NCI-H1436 (cell line): Measurements from ENCODE around the gene PTK6.
"Not testable (repeated sequence)": the region's sequence is repeated elsewhere in the genome, so short reads cannot be mapped to it uniquely, and the experiment has no call there.

Source experiments
- DNase-seq: peaks from one replicate; lab custom pipeline; 2025; lab: John Stamatoyannopoulos, UW

The PTK6 gene

GRCh38 chr20:63536997-63537524 is at the start of gene PTK6:
Gene PTK6 (minus strand): TSS chr20:63537376. CDS start chr20:63537314, 62 bp downstream.
- no peak for DNase-seq

GRCh38 chr20:63586797-63587196 is 49.6 kb upstream of the PTK6 start:
- DNase-seq = no peak

- no peak for DNase-seq
Observed at GRCh38 chr20:63585616-63586565, 48.7 kb upstream of the PTK6 start.

- DNase-seq = no peak
Observed at GRCh38 chr20:63582382-63583063, 45.3 kb upstream of the PTK6 start.

GRCh38 chr20:63580796-63581461 is 43.8 kb upstream of the PTK6 start:
- DNase-seq = peak; percentile 46

GRCh38 chr20:63579017-63579694 is 42.0 kb upstream of the PTK6 start:
- DNase-seq = no peak

GRCh38 chr20:63578224-63579016 is 41.2 kb upstream of the PTK6 start:
- DNase-seq = peak; percentile 4

GRCh38 chr20:63577317-63577894 is 40.2 kb upstream of the PTK6 start:
- DNase-seq = no peak

GRCh38 chr20:63576311-63576710 is 39.1 kb upstream of the PTK6 start:
- no peak for DNase-seq

GRCh38 chr20:63574829-63575743 is 37.9 kb upstream of the PTK6 start:
- no peak for DNase-seq

GRCh38 chr20:63574156-63574828 is 37.1 kb upstream of the PTK6 start, which contains the start of gene HELZ2:
Gene HELZ2 (minus strand): TSS chr20:63574239. CDS start chr20:63572385, 1,854 bp downstream.
- DNase-seq = peak; percentile 43

GRCh38 chr20:63573647-63574131 is 36.5 kb upstream of the PTK6 start:
- DNase-seq = no peak

GRCh38 chr20:63572788-63573646 is 35.8 kb upstream of the PTK6 start:
- no peak for DNase-seq

- DNase-seq = no peak
Observed at GRCh38 chr20:63572071-63572787, 35.1 kb upstream of the PTK6 start.

- not testable (repeated sequence) for DNase-seq
Observed at GRCh38 chr20:63571087-63571478, 33.9 kb upstream of the PTK6 start.

GRCh38 chr20:63570281-63571086 is 33.3 kb upstream of the PTK6 start:
- DNase-seq = no peak
